Measurements from ENCODE around the gene BLOC1S5.

GRCh38 chr6:7975764-7976146 is 88.4 kb downstream of the BLOC1S5 start:
- no peak for TF ChIP-seq TAF1 (IDR thresholded peaks at IDR 0.05; ENCODE audit: low read depth, low read length)
- TF ChIP-seq POU2F2 (IDR thresholded peaks at IDR 0.05; ENCODE audit: low read depth, low read length): no peak
- TF ChIP-seq POLR2AphosphoS5 (IDR thresholded peaks at IDR 0.05; ENCODE audit: low read depth, low read length): no peak
- TF ChIP-seq POLR2A (IDR thresholded peaks at IDR 0.05; ENCODE audit: low read depth, low read length): no peak
- TF ChIP-seq PAX5 (IDR thresholded peaks at IDR 0.05; ENCODE audit: insufficient read depth, low read length, severe bottlenecking): no peak

Data from GM12891 (cell line).